ENCODE measurements around the gene ZNF749. TPM values are rescaled to one million over a fixed set of nuclear protein-coding genes. Genes with fewer than 3 reads are reported as not detected.

The ZNF749 gene
- total and polyA plus RNA-seq, 12 donors, result 1.7 to 12.8 (median 2.7) TPM

DNA sequence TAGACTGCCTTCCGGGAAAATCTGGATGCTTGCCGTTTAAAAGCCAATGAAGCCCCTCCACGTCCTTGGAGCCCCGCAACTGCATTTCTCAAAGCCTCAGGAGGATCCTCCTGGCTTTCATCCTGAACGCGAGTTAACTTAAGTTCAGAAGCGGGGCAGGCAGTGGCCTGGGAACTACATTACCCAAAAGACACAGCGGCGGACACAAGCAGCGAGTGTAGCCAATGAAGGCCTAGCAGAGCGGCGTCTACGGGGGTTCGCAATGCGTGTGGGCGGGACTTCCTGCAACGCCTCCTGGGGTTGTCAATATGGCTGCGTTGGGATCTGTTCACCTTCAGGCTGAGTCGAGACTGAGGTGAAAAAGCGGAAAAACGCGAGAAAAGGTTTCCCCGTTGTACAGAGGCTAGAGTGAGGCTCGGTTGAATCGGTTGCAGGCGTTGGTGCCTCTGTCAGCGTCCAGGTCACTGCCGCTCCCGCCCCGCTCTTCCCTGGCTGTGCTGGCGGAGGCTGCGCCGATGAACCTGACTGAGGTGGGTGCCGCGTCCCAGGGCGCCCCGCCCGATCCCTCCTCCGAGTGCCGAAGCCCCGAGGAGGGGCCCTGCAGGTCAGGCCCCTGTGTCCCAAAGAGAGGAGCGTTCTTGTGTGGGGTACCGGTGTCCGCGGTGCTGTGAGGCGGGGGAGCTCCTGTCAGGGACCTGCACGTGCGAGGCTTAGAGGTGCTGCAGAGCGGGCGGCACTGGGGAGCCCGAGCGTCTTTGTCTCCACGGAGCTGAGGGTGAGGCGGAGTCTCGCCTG is 24.1 kb upstream of the ZNF749 start, which contains the start of gene ZNF17:
TSS of gene ZNF17 (plus strand) at position 285 of the 795 bp plus-strand sequence. CDS start 2,455 bp downstream, outside the sequence.
- H3K27ac ChIP-seq, result peak within 1 kb of the TSS; percentile 17 to 85 (median 78)
- H3K9me3 ChIP-seq, result peaks cover 0 to 18% (median 0%) of the 10 kb centered on the region in 11 donors
- H3K27me3 ChIP-seq, result no peaks in the 10 kb centered on the region
- intact Hi-C loops (cut with DNase I), result loop anchor here in 1 of 10 donors (2.0 kb wide), 1 partner anchor 66 kb away; the partner anchor contains the start of gene ZNF772
- H3K4me3 ChIP-seq, result peak within 1 kb of the TSS; percentile 75 to 100 (median 88)
- TF ChIP-seq, protein P1, sequence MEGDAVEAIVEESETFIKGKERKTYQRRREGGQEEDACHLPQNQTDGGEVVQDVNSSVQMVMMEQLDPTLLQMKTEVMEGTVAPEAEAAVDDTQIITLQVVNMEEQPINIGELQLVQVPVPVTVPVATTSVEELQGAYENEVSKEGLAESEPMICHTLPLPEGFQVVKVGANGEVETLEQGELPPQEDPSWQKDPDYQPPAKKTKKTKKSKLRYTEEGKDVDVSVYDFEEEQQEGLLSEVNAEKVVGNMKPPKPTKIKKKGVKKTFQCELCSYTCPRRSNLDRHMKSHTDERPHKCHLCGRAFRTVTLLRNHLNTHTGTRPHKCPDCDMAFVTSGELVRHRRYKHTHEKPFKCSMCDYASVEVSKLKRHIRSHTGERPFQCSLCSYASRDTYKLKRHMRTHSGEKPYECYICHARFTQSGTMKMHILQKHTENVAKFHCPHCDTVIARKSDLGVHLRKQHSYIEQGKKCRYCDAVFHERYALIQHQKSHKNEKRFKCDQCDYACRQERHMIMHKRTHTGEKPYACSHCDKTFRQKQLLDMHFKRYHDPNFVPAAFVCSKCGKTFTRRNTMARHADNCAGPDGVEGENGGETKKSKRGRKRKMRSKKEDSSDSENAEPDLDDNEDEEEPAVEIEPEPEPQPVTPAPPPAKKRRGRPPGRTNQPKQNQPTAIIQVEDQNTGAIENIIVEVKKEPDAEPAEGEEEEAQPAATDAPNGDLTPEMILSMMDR (IDR thresholded peaks at IDR 0.05), result no peak
- WGBS, 2 donors, result 0% methylated on average over 55 of the region's 55 CpGs
- ATAC-seq, result peak; percentile 98 to 100 (median 100)
- peaks cover 0 to 38% (median 23%) of the 10 kb centered on the region in 9 donors for H3K36me3 ChIP-seq
- DNase-seq, result peak; percentile 92 to 96
- H3K4me1 ChIP-seq, result peaks cover 3 to 32% (median 17%) of the 10 kb centered on the region in 9 donors

DNA sequence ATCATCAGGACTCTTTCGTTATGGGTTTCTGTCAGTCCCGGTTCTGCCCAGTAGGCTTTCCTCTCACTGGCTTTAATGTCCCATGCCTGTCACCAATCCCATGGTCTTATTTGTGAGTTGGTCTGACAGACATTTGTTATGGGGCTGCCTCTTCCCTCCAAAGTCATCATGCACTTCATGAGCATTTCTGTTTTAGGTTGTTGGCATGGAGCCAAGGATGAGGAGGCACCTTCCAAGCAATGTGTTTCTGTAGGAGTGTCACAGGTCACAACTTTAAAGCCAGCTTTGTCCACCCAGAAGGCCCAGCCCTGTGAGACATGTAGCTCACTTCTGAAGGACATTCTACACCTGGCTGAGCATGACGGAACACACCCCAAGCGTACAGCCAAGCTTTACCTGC is 15.7 kb upstream of the ZNF749 start:
- H3K27me3 ChIP-seq, result no peaks in the 10 kb centered on the region
- H3K4me1 ChIP-seq, result peaks cover 0 to 7% (median 0%) of the 10 kb centered on the region in 9 donors
- 95 to 97% methylated on average over 4 of the region's 4 CpGs for WGBS, 2 donors
- H3K9me3 ChIP-seq, result peaks cover 0 to 100% (median 32%) of the 10 kb centered on the region in 11 donors
- H3K4me3 ChIP-seq, result no peak overlapping the region
- intact Hi-C loops (cut with DNase I), result no loop called here
- peaks cover 0 to 88% (median 59%) of the 10 kb centered on the region in 9 donors for H3K36me3 ChIP-seq
- no peak overlapping the region for H3K27ac ChIP-seq
- TF ChIP-seq, protein P1 (IDR thresholded peaks at IDR 0.05), result no peak
- DNase-seq (no peak), ATAC-seq (peak in 1 of 8 donors; percentile 35)

DNA sequence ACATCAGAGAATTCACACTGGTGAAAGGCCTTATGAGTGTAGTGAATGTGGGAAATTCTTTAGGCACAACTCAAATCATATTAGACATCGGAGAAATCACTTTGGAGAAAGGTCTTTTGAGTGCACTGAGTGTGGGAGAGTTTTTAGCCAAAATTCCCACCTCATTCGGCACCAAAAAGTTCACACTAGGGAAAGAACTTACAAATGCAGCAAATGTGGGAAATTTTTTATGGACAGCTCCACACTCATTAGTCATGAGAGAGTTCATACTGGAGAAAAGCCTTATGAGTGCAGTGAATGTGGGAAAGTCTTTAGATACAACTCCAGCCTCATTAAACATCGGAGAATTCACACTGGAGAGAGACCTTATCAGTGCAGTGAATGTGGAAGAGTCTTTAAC is 14.1 kb upstream of the ZNF749 start:
- Histone ChIP-seq H3K36me3 (peaks cover 0 to 84% (median 53%) of the 10 kb centered on the region in 9 donors), H3K27me3 (no peaks in the 10 kb centered on the region), H3K27ac (no peak overlapping the region), H3K4me3 (no peak overlapping the region), H3K4me1 (peaks cover 0 to 4% (median 0%) of the 10 kb centered on the region in 9 donors), H3K9me3 (peaks cover 0 to 100% (median 32%) of the 10 kb centered on the region in 11 donors)
- 96% methylated on average over 3 of the region's 3 CpGs for WGBS, 2 donors
- ATAC-seq (no peak), DNase-seq (no peak)
- TF ChIP-seq, protein P1 (IDR thresholded peaks at IDR 0.05), result no peak
- intact Hi-C loops (cut with DNase I), result no loop called here

DNA sequence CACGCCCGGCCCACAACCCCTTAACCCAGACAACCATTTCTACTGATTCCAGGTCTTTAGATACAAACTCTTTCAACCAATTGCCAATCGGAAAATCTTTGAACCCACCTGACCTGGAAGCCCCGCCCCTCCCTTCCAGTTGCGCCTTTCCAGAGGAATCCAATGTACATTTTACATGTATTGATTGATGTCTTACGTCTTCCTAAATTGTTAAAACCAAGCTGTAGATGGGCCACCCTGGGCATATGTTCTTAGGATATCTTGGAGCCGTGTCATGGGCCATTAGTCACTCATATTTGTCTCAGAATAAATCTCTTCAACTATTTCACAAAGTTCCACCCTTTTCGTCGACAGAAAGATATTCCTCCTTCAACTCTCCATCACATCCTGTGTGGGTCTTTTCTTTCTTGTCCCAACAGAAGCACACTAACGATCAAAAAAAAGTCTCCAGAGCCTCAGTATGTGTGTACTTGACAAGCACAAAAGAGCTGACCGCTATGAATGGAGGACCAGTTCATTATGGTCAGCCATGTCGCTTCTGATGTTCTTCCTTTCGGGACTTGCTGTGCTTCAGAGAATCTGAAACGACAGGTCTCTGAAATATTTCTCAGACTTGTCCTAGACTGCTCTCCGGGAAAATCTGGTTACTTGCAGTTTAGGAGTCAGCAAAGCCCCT is 601 bp upstream of the ZNF749 start:
- peak overlapping the region in 4 of 10 donors; percentile 19 to 79 (median 59) for H3K27ac ChIP-seq
- H3K9me3 ChIP-seq, result peaks cover 0 to 9% (median 0%) of the 10 kb centered on the region in 11 donors
- ATAC-seq (peak in 3 of 8 donors; percentile 22 to 26 (median 24)), DNase-seq (no peak)
- peaks cover 0 to 27% (median 0%) of the 10 kb centered on the region in 9 donors for H3K36me3 ChIP-seq
- peak overlapping the region; percentile 80 to 96 (median 88) for H3K4me3 ChIP-seq
- TF ChIP-seq, protein P1 (IDR thresholded peaks at IDR 0.05), result no peak
- H3K4me1 ChIP-seq, result peaks cover 8 to 23% (median 16%) of the 10 kb centered on the region in 9 donors
- WGBS, 2 donors, result 29 to 36% methylated on average over 15 of the region's 15 CpGs
- H3K27me3 ChIP-seq, result no peaks in the 10 kb centered on the region
- intact Hi-C loops (cut with DNase I), result loop anchor here in 1 of 10 donors (5.0 kb wide), 1 partner anchor 68 kb away; no protein-coding TSS in a partner anchor

Measured in heart right ventricle (tissue), 16 donors.